Gastrocnemius medialis (tissue), 4 donors: ENCODE measurements around the gene PPT2.

Experiments used
- POLR2A ChIP-seq, 2 donors: fragments of 450-650 bp; IDR thresholded peaks; one replicate each; pipeline ENCODE4 v1.6.1; 2017; ENCODE audit warnings: antibody characterized with exemption in 2 of 2, mild to moderate bottlenecking in 2 of 2, moderate library complexity in 2 of 2
- TF ChIP-seq, protein P1 (sequence below), 5 experiments: fragments of 450-650 bp in 3 of 5; fragments of 200-600 bp in 2 of 5; sonication (generic) in 2 of 5; IDR thresholded peaks in 4 of 5; conservative IDR thresholded peaks in 1 of 5; 1 replicate in 4 of 5; 2 replicates in 1 of 5; pipeline ENCODE4 v1.5.1; 2016 to 2019; ENCODE audit warnings: antibody characterized with exemption in 5 of 5, mild to moderate bottlenecking in 3 of 5, moderate library complexity in 3 of 5

DNA sequence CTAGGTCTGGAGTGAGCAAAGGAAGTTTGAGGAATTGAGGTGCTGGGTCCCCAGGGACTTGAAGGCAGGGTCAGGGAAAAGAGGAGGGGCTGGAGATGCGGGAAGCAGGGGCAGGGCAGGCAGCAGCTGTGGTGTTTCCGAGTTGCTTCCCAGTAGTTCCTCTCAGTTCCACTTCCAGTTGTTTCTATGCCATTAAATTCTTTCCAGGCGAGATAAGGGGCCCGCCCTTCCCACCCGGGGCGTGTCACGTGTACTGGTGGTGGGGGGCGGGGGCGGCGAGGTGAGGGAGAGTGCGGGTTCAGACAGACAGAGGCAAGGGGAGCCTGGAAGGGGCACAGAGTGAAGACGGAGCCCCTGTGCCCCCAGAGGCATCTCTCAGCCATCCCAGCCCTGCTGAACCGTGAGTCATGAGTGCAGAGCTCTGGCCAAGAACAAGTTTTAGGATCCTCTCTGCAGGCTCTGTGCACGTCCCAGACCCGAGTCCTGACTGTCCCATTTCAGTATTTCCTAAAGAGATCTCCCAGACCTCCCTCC, 45.8 kb upstream of the PPT2 start:
- TF ChIP-seq POLR2A (IDR thresholded peaks at IDR 0.05): no peak
- TF ChIP-seq, protein P1, sequence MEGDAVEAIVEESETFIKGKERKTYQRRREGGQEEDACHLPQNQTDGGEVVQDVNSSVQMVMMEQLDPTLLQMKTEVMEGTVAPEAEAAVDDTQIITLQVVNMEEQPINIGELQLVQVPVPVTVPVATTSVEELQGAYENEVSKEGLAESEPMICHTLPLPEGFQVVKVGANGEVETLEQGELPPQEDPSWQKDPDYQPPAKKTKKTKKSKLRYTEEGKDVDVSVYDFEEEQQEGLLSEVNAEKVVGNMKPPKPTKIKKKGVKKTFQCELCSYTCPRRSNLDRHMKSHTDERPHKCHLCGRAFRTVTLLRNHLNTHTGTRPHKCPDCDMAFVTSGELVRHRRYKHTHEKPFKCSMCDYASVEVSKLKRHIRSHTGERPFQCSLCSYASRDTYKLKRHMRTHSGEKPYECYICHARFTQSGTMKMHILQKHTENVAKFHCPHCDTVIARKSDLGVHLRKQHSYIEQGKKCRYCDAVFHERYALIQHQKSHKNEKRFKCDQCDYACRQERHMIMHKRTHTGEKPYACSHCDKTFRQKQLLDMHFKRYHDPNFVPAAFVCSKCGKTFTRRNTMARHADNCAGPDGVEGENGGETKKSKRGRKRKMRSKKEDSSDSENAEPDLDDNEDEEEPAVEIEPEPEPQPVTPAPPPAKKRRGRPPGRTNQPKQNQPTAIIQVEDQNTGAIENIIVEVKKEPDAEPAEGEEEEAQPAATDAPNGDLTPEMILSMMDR (IDR thresholded peaks at IDR 0.05 in 4 of 5, conservative IDR thresholded peaks at IDR 0.05 in 1 of 5): no peak
